ENCODE measurements around the gene TRIP11. TPM values are rescaled to one million over a fixed set of nuclear protein-coding genes. Genes with fewer than 3 reads are reported as not detected.

Gene TRIP11
- total and polyA plus RNA-seq, 2 of the 13 experiments (the other 11 are each of a cell fraction or from before 2014, with no cell fraction given): 10.9 to 32.8 TPM

DNA sequence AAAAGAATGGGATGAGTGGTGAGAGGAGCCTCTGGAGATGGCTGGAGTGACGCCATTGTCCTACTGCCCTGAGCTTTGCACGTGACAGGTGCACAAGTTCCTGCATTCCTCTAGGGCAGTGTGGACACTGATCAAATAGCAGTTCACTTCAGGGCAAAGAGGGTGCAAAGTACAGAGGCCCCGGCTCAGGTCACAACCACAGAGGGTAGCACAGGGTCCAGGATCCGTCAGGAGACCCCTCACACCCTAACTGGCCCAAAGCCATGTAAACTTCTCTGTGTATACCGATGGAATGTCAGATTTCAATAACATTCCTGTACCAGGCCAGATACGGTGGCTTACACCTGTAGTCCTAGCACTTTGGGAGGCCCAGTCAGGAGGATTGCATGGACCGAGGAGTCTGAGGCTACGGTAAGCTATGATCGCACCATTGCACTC, 82.0 kb downstream of the TRIP11 start (continued):
- TF ChIP-seq, protein P1, sequence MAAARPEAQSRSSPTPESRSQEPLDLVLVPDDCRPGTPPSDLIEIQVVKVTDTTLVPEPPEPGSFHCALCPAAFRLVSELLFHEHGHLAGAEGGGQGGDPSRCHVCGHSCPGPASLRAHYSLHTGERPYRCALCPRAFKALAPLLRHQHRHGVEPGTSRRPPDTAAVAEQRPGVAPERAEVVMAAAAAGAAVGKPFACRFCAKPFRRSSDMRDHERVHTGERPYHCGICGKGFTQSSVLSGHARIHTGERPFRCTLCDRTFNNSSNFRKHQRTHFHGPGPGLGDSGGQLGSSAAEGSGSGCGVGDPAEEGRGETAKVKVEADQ (CRISPR knock-in tag; IDR thresholded peaks at IDR 0.05; ENCODE audit: borderline replicate concordance): 0 out of 2 replicates have a peak, but pooled peaks have one; percentile 41
- TF ChIP-seq SMARCE1 (IDR thresholded peaks at IDR 0.05; ENCODE audit: borderline replicate concordance) (no peak), FOSL2 (CRISPR knock-in tag; IDR thresholded peaks at IDR 0.05) (peak; percentile 52), SPEN (CRISPR knock-in tag; IDR thresholded peaks at IDR 0.05; ENCODE audit: low read depth) (peak; percentile 67; the same call in 1 of the 2 replicates), ZNF644 (CRISPR knock-in tag; IDR thresholded peaks at IDR 0.05; ENCODE audit: low read depth) (peak; percentile 80), NFIB (CRISPR knock-in tag; IDR thresholded peaks at IDR 0.05; ENCODE audit: borderline replicate concordance) (no peak), ARNT (IDR thresholded peaks at IDR 0.05) (no peak), ZBTB21 (CRISPR knock-in tag; IDR thresholded peaks at IDR 0.05) (no peak), GATAD1 (CRISPR knock-in tag; IDR thresholded peaks at IDR 0.05) (no peak), EED (CRISPR knock-in tag; IDR thresholded peaks at IDR 0.05) (no peak), NFKB2 (CRISPR knock-in tag; IDR thresholded peaks at IDR 0.05; ENCODE audit: borderline replicate concordance) (peak; percentile 26; the same call in 1 of the 2 replicates), ARNTL (CRISPR knock-in tag; IDR thresholded peaks at IDR 0.05) (peak; percentile 91), ZBTB8A (CRISPR knock-in tag; IDR thresholded peaks at IDR 0.05; ENCODE audit: borderline replicate concordance, low read depth) (no peak), PITX1 (CRISPR knock-in tag; IDR thresholded peaks at IDR 0.05) (peak; percentile 76), TCF12 (IDR thresholded peaks at IDR 0.05) (no peak), TCF12 (CRISPR knock-in tag; IDR thresholded peaks at IDR 0.05) (0 out of 2 replicates have a peak, but pooled peaks have one; percentile 44)
- TF ChIP-seq, protein P2, sequence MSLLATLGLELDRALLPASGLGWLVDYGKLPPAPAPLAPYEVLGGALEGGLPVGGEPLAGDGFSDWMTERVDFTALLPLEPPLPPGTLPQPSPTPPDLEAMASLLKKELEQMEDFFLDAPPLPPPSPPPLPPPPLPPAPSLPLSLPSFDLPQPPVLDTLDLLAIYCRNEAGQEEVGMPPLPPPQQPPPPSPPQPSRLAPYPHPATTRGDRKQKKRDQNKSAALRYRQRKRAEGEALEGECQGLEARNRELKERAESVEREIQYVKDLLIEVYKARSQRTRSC (CRISPR knock-in tag; IDR thresholded peaks at IDR 0.05; ENCODE audit: low read depth): no peak
- TF ChIP-seq, protein P3, sequence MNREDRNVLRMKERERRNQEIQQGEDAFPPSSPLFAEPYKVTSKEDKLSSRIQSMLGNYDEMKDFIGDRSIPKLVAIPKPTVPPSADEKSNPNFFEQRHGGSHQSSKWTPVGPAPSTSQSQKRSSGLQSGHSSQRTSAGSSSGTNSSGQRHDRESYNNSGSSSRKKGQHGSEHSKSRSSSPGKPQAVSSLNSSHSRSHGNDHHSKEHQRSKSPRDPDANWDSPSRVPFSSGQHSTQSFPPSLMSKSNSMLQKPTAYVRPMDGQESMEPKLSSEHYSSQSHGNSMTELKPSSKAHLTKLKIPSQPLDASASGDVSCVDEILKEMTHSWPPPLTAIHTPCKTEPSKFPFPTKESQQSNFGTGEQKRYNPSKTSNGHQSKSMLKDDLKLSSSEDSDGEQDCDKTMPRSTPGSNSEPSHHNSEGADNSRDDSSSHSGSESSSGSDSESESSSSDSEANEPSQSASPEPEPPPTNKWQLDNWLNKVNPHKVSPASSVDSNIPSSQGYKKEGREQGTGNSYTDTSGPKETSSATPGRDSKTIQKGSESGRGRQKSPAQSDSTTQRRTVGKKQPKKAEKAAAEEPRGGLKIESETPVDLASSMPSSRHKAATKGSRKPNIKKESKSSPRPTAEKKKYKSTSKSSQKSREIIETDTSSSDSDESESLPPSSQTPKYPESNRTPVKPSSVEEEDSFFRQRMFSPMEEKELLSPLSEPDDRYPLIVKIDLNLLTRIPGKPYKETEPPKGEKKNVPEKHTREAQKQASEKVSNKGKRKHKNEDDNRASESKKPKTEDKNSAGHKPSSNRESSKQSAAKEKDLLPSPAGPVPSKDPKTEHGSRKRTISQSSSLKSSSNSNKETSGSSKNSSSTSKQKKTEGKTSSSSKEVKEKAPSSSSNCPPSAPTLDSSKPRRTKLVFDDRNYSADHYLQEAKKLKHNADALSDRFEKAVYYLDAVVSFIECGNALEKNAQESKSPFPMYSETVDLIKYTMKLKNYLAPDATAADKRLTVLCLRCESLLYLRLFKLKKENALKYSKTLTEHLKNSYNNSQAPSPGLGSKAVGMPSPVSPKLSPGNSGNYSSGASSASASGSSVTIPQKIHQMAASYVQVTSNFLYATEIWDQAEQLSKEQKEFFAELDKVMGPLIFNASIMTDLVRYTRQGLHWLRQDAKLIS (CRISPR knock-in tag; IDR thresholded peaks at IDR 0.05): no peak
- TF ChIP-seq, protein P4, sequence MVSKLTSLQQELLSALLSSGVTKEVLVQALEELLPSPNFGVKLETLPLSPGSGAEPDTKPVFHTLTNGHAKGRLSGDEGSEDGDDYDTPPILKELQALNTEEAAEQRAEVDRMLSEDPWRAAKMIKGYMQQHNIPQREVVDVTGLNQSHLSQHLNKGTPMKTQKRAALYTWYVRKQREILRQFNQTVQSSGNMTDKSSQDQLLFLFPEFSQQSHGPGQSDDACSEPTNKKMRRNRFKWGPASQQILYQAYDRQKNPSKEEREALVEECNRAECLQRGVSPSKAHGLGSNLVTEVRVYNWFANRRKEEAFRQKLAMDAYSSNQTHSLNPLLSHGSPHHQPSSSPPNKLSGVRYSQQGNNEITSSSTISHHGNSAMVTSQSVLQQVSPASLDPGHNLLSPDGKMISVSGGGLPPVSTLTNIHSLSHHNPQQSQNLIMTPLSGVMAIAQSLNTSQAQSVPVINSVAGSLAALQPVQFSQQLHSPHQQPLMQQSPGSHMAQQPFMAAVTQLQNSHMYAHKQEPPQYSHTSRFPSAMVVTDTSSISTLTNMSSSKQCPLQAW (CRISPR knock-in tag; IDR thresholded peaks at IDR 0.05): peak; percentile 60; the same call in 1 of the 2 replicates
- TF ChIP-seq, protein P5, sequence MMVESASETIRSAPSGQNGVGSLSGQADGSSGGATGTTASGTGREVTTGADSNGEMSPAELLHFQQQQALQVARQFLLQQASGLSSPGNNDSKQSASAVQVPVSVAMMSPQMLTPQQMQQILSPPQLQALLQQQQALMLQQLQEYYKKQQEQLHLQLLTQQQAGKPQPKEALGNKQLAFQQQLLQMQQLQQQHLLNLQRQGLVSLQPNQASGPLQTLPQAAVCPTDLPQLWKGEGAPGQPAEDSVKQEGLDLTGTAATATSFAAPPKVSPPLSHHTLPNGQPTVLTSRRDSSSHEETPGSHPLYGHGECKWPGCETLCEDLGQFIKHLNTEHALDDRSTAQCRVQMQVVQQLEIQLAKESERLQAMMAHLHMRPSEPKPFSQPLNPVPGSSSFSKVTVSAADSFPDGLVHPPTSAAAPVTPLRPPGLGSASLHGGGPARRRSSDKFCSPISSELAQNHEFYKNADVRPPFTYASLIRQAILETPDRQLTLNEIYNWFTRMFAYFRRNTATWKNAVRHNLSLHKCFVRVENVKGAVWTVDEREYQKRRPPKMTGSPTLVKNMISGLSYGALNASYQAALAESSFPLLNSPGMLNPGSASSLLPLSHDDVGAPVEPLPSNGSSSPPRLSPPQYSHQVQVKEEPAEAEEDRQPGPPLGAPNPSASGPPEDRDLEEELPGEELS (CRISPR knock-in tag; IDR thresholded peaks at IDR 0.05): peak; percentile 40; the same call in 1 of the 2 replicates

Data from HepG2 (cell line).